CD4-positive, alpha-beta T cell (primary cell): ENCODE results near the gene CEP68. TPM values are rescaled to one million over a fixed set of nuclear protein-coding genes. Genes with fewer than 3 reads are reported as not detected.
A peak's percentile ranks its signal among the peaks of the same experiment; 100 is the strongest.

Experiments used
- ATAC-seq: fragments of 200-7000 bp; cut with Tn5 transposase; one replicate; pipeline ENCODE4 v1.10.0; 2022; ENCODE audit warnings: mild to moderate bottlenecking; ENCODE audit not compliant: poor library complexity
- CTCF ChIA-PET: fragments of 350-600 bp; sonication (Branson Sonifier 250); formaldehyde crosslinking; loops from one replicate; lab custom pipeline; 2021; ENCODE audit warnings: antibody characterized with exemption, inconsistent platforms; lab: Charles Lee
- POLR2A ChIA-PET: fragments of 350-600 bp; sonication (Branson Sonifier 250); formaldehyde crosslinking; loops from one replicate; lab custom pipeline; 2021; ENCODE audit warnings: antibody characterized with exemption, inconsistent platforms; lab: Charles Lee
- DNase-seq, 14 experiments: peaks; one replicate each; pipeline ENCODE4 v3.0.0-alpha.2; 2013 to 2020; ENCODE audit warnings: mixed read lengths in 2 of 14
- H3K27ac ChIP-seq, 2 donors: one replicate each; pipeline versions ENCODE4 v1.5.1 to v1.7.0; 2013; ENCODE audit warnings: low read length in 2 of 2, low read depth in 1 of 2, mild to moderate bottlenecking in 1 of 2
- H3K27me3 ChIP-seq, 2 experiments: 1 replicate in 1 of 2; 2 replicates in 1 of 2; pipeline versions ENCODE4 v1.6.1 to v1.7.0; 2013; ENCODE audit warnings: low read length in 2 of 2, control low read depth in 1 of 2, mild to moderate bottlenecking in 1 of 2, moderate library complexity in 1 of 2; ENCODE audit not compliant: insufficient read depth in 2 of 2, control insufficient read depth in 1 of 2
- H3K36me3 ChIP-seq: one replicate; pipeline ENCODE4 v1.6.1; 2013; ENCODE audit warnings: low read length, control low read depth; ENCODE audit not compliant: insufficient read depth
- H3K4me1 ChIP-seq: one replicate; pipeline ENCODE4 v1.6.1; 2013; ENCODE audit warnings: low read length, control low read depth; ENCODE audit not compliant: insufficient read depth
- H3K4me3 ChIP-seq: one replicate; pipeline ENCODE4 v1.5.1; 2013; ENCODE audit warnings: mild to moderate bottlenecking, low read length, moderate library complexity
- H3K9me3 ChIP-seq, 2 experiments: 1 replicate in 1 of 2; 2 replicates in 1 of 2; pipeline versions ENCODE4 v1.6.1 to v1.7.0; 2013; ENCODE audit warnings: low read length in 2 of 2, mild to moderate bottlenecking in 2 of 2, control low read depth in 1 of 2, moderate library complexity in 1 of 2; ENCODE audit not compliant: control insufficient read depth in 1 of 2, insufficient read depth in 1 of 2
- H3K27ac Mint-ChIP-seq: one replicate; pipeline ENCODE4 v1.8.0; 2020; ENCODE audit warnings: mixed read lengths
- H3K27me3 Mint-ChIP-seq: one replicate; pipeline ENCODE4 v1.8.0; 2021; ENCODE audit warnings: mixed read lengths
- H3K36me3 Mint-ChIP-seq: one replicate; pipeline ENCODE4 v1.8.0; 2021; ENCODE audit warnings: low read depth, mixed read lengths
- H3K4me1 Mint-ChIP-seq: one replicate; pipeline ENCODE4 v1.8.0; 2021; ENCODE audit warnings: low read depth, mixed read lengths
- H3K4me3 Mint-ChIP-seq: one replicate; pipeline ENCODE4 v1.8.0; 2020; ENCODE audit warnings: mild to moderate bottlenecking, mixed read lengths
- H3K9me3 Mint-ChIP-seq: one replicate; pipeline ENCODE4 v1.8.0; 2020; ENCODE audit warnings: mixed read lengths
- intact Hi-C, 2 experiments: fragments of 100-400 bp; cut with DNase I in 1 of 2; cut with micrococcal nuclease in 1 of 2; formaldehyde crosslinking; loops; one replicate each; pipeline versions ENCODE4 v1.15.1 to v1.9.0; 2023 to 2025; cut with DNase I, micrococcal nuclease
- total RNA-seq, 174 experiments: library from RNA in 2 of 174; stranded (reverse) in 2 of 174; gene quantifications; one replicate each; pipeline ENCODE4 v1.2.3 and lab custom pipeline; 2021 to 2026
- TF ChIP-seq, protein P1 (sequence below): fragments of 200-600 bp; IDR thresholded peaks from one replicate; pipeline ENCODE4 v1.8.0; 2022; ENCODE audit warnings: antibody characterized with exemption, mild to moderate bottlenecking

The CEP68 gene
- total RNA-seq, 2 experiments from 2014 or later: 19.4 to 20.1 TPM

DNA sequence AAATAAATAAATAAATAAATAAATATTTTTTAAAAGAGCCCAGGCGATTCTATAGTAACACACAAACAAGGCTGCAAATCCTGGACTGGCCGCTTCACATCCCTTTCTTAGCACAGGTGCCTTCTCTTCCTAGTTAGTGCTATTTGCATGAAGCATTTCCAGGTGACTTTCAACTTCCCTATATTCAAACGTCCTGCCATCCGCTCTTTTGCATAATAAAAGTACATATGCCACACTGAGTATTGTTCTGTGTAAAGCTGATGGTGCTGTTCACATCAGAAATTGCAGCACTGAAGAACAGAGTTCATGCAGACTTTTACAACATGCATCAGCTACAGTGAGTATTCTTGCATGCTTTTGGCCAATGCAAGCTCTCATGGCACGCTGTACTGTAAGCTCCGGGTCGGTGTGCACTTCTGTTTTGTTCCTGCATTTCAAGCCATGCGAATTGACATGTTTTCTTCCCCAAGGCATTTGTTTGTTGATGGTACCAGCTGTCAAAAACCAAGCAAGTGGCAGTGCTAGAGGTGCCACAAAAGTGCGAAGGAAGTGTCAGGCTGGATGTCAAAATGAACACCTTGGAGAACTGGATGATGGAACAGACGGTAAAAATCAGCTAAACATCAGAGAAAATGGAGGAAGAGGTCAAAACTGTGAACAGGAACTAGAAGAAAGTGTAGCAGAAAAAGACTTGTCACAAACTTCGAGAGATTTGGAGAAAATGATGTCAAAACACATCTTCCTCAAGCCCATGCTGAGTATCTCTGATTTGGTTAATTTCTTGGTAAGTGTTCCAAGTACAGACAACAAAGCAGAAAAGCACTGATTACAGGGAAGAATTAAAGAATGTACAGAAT is 25.5 kb upstream of the CEP68 start:
- H3K27me3 ChIP-seq: no peaks in the 10 kb centered on the region
- H3K9me3 Mint-ChIP-seq: no peaks in the 10 kb centered on the region
- peak overlapping the region; percentile 66 for H3K4me3 Mint-ChIP-seq
- H3K4me3 ChIP-seq: no peak overlapping the region
- CTCF ChIA-PET: interaction anchor here (1.1 to 1.4 kb wide), 2 partner anchors 113 to 156 kb away, joined by 3 to 4 read pairs; no protein-coding TSS in a partner anchor
- H3K4me1 Mint-ChIP-seq: peaks cover 29% of the 10 kb centered on the region
- no peaks in the 10 kb centered on the region for H3K36me3 Mint-ChIP-seq
- peak overlapping the region; percentile 40 to 61 for H3K27ac ChIP-seq
- no peaks in the 10 kb centered on the region for H3K9me3 ChIP-seq
- H3K27me3 Mint-ChIP-seq: no peaks in the 10 kb centered on the region
- H3K4me1 ChIP-seq: peaks cover 28% of the 10 kb centered on the region
- ATAC-seq: no peak
- H3K27ac Mint-ChIP-seq: peak overlapping the region; percentile 74
- H3K36me3 ChIP-seq: no peaks in the 10 kb centered on the region
- TF ChIP-seq, protein P1, sequence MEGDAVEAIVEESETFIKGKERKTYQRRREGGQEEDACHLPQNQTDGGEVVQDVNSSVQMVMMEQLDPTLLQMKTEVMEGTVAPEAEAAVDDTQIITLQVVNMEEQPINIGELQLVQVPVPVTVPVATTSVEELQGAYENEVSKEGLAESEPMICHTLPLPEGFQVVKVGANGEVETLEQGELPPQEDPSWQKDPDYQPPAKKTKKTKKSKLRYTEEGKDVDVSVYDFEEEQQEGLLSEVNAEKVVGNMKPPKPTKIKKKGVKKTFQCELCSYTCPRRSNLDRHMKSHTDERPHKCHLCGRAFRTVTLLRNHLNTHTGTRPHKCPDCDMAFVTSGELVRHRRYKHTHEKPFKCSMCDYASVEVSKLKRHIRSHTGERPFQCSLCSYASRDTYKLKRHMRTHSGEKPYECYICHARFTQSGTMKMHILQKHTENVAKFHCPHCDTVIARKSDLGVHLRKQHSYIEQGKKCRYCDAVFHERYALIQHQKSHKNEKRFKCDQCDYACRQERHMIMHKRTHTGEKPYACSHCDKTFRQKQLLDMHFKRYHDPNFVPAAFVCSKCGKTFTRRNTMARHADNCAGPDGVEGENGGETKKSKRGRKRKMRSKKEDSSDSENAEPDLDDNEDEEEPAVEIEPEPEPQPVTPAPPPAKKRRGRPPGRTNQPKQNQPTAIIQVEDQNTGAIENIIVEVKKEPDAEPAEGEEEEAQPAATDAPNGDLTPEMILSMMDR: no peak
- intact Hi-C loops: loop anchor here in 1 of 2 experiments (10.0 kb wide), 1 partner anchor 696 kb away; no protein-coding TSS in a partner anchor
- DNase-seq: no peak
- POLR2A ChIA-PET: interaction anchor here (0.5 to 3.5 kb wide), 7 partner anchors 26 to 197 kb away, joined by 3 to 17 read pairs (median 4); partner anchors contain the start of genes ACTR2, CEP68 and RAB1A

DNA sequence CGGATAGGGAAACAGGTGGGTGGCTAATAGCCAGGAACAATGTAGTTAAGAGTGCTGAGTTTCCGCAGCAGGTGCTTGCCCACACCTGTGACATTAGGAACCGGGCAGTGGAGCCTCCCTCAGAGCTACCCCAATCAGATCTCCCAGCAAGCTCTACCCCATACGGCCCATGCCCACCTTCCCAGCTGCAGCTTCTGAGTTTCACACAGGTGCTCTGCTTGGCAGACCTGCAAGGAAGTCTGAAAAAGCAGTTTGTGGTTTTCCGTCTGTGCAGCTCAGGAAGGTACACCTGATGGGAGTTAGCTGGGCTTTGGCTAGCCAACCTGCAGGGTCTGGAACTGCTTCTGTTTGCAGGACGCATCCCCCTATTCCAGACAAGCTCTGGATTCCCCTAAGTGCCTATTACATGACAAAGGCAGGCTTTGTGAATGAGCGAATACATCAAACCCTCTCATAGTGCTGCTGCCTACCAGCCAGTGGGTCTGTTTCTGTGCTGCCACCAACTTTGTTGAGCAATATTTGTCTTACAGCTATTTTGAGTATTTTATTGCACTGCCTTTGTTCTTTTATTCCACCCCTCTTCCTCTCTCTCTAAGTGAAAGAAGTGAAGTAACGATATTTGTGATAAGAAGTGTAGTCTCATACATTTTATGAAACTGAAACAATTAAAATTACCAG is 24.7 kb upstream of the CEP68 start:
- Mint-ChIP-seq H3K36me3 (no peaks in the 10 kb centered on the region), H3K27ac (peak overlapping the region; percentile 74), H3K4me1 (peaks cover 26% of the 10 kb centered on the region), H3K27me3 (no peaks in the 10 kb centered on the region), H3K4me3 (peak overlapping the region; percentile 66), H3K9me3 (no peaks in the 10 kb centered on the region)
- DNase-seq (peak in 6 of 14 experiments; percentile 5 to 45 (median 32)), ATAC-seq (peak; percentile 68)
- Histone ChIP-seq H3K27me3 (no peaks in the 10 kb centered on the region), H3K9me3 (no peaks in the 10 kb centered on the region), H3K36me3 (no peaks in the 10 kb centered on the region), H3K4me3 (no peak overlapping the region), H3K4me1 (peaks cover 28% of the 10 kb centered on the region), H3K27ac (peak overlapping the region; percentile 40 to 61)
- TF ChIP-seq, protein P1: no peak
- POLR2A ChIA-PET: interaction anchor here (0.8 to 3.5 kb wide), 7 partner anchors 11 to 196 kb away, joined by 3 to 17 read pairs (median 4); partner anchors contain the start of genes ACTR2, CEP68 and RAB1A
- intact Hi-C loops: loop anchor here in 1 of 2 experiments (10.0 kb wide), 1 partner anchor 697 kb away; no protein-coding TSS in a partner anchor
- CTCF ChIA-PET: interaction anchor here (1.1 to 1.4 kb wide), 2 partner anchors 114 to 156 kb away, joined by 3 to 4 read pairs; no protein-coding TSS in a partner anchor
